ENCODE measurements around the gene NRXN3.

Gene NRXN3

GRCh38 chr14:78319406-78319805 lies 149.2 kb downstream of the NRXN3 start:
- in situ Hi-C loops (cut with MboI; ENCODE audit: low sequenced_read_pairs): no loop called here

DNA sequence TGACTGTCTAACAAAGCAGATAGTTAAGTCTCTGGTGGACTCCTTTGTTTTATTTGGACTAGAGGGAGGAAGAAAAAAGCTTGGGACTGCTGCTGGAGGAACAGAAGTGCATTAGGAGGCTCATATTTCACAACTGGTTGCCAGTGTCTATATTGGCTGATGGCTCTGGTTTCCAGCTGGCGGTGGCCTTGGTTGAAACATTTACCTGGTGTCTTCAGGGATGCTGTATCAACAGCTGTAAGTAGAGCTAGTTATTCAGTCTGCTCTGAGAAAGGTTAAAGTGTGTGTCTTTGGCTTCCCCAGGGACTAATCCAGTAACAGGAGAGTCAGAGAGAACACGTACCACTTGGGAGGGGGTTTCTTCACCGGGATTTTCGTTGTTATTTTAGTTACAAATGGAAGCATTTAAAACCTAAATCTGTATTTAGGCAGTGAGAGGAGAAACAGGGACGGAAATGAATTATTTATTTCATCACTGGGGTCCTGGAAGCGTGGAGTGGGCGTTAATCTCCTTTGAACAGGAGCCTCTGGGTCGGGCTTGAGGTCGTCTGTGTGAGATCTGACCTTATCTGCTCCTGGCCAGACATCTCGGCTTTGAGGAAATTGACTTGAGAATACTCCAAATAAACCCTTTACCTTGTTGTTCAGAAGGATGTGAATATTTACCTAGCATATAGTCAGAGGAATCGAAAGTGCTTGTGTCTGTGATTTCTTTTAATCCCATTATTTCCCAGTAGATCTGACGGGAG lies 149.9 kb downstream of the NRXN3 start:
- in situ Hi-C loops (cut with MboI; ENCODE audit: low sequenced_read_pairs): no loop called here

DNA sequence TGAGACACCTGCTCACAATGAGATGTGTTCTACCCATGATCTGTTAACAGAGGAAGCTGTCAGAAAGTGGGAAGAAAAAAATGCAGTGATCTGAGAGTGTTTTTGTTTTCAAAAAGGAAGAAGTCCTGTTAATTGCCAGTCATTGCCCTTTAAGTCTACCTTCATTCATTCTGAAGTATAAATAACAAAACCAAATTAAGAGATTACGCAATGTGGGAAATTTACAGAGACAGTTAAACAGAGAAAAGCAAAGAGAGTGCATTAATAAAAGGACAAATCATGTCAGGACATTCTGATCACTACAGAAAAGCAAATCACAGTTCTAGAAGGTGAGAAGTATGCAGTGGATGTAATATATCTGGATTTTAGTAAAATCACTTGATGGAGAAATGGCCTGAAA lies 154.2 kb downstream of the NRXN3 start:
- in situ Hi-C loops (cut with MboI; ENCODE audit: low sequenced_read_pairs): no loop called here

GRCh38 chr14:78325911-78326310 lies 155.7 kb downstream of the NRXN3 start:
- in situ Hi-C loops (cut with MboI; ENCODE audit: low sequenced_read_pairs): no loop called here

DNA sequence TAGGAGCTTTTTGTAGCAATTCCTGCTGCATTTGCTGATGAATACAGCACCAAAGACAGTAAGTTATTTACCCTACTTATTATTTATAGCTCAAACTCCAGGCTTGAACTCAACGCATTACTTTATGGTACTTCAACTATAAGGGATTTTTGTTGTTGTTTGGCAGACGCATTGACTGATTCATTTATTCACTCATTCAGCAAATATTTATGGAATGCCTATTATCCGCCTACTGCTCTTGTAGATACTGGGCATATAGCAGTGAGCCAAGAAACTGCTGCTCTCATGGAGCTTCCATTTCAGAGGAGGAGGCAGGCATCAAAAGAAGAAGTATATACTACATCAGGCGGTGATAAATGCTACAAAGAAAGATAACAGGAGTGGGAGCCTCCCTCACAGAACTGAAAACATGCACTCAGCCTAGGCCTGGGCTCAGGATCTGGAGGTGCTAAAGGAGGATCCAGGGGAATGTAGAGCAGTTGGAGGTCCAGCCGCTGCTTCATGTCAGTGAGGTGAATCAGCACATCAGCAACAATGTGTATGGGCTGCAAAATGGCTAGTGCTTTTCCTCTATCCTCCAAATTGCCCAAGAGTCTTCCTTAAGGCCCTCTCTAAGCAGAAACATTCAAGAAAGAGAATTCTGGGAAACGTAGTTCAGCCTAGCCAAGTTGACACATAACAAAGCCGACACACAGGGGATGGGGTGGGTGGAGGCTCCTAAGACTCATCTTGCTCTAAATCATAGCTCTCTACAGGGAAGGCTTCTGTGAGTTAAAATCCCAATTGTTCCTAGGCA lies 157.5 kb downstream of the NRXN3 start:
- in situ Hi-C loops (cut with MboI; ENCODE audit: low sequenced_read_pairs): no loop called here

DNA sequence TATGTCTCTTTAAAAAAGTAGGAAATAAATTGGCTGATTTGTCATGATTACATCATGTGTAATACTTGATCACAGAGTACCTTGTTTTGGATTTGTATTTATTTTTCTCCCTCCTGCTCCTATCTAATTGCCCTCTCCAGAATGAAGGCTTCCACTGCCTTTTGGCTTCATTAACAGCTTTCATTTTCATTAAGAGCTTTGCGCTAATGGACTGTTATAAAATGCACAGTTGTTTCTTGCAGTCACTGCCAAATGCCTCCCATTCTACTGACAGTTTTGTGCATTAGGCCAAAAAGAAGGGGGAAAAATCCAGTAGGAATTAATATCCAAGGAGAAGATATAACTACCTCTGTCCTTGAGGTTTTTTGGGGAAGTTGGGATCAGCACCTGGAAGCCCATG lies 159.2 kb downstream of the NRXN3 start:
- in situ Hi-C loops (cut with MboI; ENCODE audit: low sequenced_read_pairs): no loop called here

- in situ Hi-C loops (cut with MboI; ENCODE audit: low sequenced_read_pairs): no loop called here
These were observed 165.4 kb downstream of the NRXN3 start for GRCh38 chr14:78335531-78335930.

GRCh38 chr14:78340250-78340649 lies 170.1 kb downstream of the NRXN3 start:
- in situ Hi-C loops (cut with MboI; ENCODE audit: low sequenced_read_pairs): no loop called here

DNA sequence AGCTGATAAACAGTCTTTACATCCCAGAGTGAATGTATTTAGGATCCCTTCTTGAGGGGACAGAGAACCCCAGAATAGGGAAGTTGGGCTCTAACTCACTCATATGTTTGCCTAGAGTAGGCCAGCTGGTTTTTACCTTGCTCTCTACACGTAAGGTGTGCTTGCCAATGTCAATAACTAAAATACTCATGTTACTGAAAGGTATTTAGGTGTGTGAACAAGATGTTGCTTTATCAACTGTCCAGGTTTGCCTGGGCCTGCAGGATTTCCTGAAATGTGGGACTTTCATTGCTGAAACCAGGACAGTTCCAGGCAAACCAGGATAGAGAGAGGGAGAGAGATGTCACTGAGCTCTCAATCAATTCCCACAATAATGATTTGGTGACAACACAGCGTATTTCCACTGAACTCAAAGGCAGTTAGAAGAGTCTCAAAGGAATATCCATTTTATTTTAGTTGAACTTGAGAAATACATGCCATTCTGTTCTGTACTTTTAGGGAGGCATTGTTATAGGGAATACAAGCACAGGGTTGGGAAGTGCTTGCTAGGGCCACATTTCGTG lies 171.7 kb downstream of the NRXN3 start:
- in situ Hi-C loops (cut with MboI; ENCODE audit: low sequenced_read_pairs): no loop called here

GRCh38 chr14:78342879-78343278 lies 172.7 kb downstream of the NRXN3 start:
- in situ Hi-C loops (cut with MboI; ENCODE audit: low sequenced_read_pairs): no loop called here

- in situ Hi-C loops (cut with MboI; ENCODE audit: low sequenced_read_pairs): no loop called here
These were observed 174.1 kb downstream of the NRXN3 start for GRCh38 chr14:78344290-78344689.

DNA sequence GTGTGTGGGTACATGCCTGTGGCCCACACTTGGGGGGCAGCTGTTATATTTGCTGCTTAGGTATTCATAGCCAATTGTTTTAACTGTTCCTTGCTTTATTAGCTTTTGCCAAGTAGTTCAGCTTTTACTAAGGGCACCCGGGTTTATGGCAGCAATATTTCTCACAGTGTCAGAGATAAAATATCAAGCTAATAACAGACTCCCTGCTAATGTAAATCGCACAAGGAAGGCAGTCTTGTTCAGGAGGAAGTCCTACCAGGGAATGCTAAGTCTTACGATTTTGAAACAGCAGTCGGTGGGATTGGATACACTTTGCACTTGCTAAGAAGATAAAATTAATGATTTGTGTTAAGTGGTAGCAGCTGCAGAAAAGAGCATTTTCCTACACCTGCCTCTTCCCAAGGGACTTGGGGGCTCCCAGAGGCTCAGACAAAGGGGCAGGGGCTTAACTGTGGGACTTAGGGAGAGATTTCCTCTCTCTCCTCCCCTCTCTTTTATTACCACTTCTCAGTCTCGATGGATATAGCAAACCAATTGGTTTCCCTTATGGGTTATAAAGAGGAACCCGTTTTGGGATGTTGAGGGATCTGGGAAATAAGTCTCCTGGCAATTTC lies 175.1 kb downstream of the NRXN3 start:
- in situ Hi-C loops (cut with MboI; ENCODE audit: low sequenced_read_pairs): no loop called here

DNA sequence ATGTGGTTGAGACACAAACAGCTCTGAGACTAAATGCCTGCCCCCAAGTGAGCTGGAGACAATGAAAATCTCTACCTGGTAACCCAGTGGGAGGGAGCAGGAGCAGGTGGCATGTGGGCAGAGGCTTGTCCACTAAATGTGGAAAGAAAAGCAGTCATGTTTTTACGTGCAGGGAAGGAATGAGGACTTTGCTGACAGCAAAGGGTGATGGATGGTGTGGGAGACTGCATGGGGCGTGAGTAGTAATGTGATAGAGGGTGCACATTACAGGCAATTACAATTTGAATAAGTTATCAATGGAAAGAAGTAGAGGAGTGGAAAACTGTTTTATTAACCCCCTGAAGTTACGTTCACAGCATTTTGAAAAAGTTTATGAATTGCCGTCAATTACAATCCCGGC lies 176.6 kb downstream of the NRXN3 start:
- in situ Hi-C loops (cut with MboI; ENCODE audit: low sequenced_read_pairs): no loop called here

- in situ Hi-C loops (cut with MboI; ENCODE audit: low sequenced_read_pairs): no loop called here
These were observed 184.9 kb downstream of the NRXN3 start for GRCh38 chr14:78355109-78355508.

- in situ Hi-C loops (cut with MboI; ENCODE audit: low sequenced_read_pairs): no loop called here
These were observed 186.2 kb downstream of the NRXN3 start for GRCh38 chr14:78356391-78356790.

DNA sequence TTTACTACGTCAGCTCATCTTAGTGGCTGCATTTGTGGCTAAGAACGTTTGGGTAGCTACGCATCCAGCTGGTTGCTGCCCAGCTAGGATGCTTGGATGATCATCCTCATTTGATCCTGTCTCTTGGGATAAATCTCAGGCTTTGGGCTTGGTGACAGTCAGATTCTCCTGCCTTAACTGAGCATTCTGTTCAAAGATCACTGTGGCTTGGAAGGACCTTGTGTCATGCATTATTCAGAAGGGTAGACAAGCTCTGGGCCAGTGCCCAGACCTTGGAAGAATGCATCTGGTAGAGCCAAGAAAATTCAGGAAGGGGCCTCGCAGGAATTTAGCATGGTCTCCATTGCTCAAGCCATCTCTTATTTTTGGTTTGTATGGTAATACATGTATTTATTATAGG lies 188.4 kb downstream of the NRXN3 start:
- in situ Hi-C loops (cut with MboI; ENCODE audit: low sequenced_read_pairs): no loop called here

- in situ Hi-C loops (cut with MboI; ENCODE audit: low sequenced_read_pairs): no loop called here
These were observed 189.4 kb downstream of the NRXN3 start for GRCh38 chr14:78359581-78359980.

GRCh38 chr14:78363008-78363407 lies 192.8 kb downstream of the NRXN3 start:
- in situ Hi-C loops (cut with MboI; ENCODE audit: low sequenced_read_pairs): no loop called here

- in situ Hi-C loops (cut with MboI; ENCODE audit: low sequenced_read_pairs): no loop called here
These were observed 197.2 kb downstream of the NRXN3 start for GRCh38 chr14:78367355-78367754.

- in situ Hi-C loops (cut with MboI; ENCODE audit: low sequenced_read_pairs): no loop called here
These were observed 212.9 kb downstream of the NRXN3 start for GRCh38 chr14:78383060-78383459.

DNA sequence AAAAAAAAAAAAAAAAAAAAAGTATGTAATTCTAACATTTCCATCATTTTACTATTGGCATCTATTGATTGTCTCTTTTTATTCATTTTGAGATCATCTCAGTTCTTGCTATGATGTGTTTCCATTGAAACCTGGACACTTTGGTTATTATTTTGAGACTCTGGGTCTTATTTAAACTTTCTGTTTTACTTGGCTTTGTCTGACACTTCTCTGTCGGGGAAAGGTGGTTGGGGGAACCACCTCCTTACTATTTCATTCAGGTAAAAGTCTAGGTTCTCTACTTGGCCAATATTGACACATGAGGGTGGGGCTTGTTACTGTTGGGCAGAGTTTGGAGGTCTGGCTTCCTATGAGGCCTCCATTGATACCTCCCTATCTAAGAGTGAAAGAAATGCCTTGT lies 228.0 kb downstream of the NRXN3 start:
- in situ Hi-C loops (cut with MboI; ENCODE audit: low sequenced_read_pairs): no loop called here

All from HL-60/S4 treated with retinoic acid at 250 ng/mL for 4 days and 3 days (cell line).